Mesangial cell (primary cell): Measurements from ENCODE around the gene C1orf52. TPM values are rescaled to one million over a fixed set of nuclear protein-coding genes. Genes with fewer than 3 reads are reported as not detected.

Source experiments
- total RNA-seq: library from RNA; depleted of rRNA; stranded (reverse); fragments of >200 nt; gene quantifications from 2 replicates; pipeline ENCODE4 v1.2.3, GENCODE V29; 2015

C1orf52 gene
- total RNA-seq: 16.2 and 16.3 TPM in 2 replicates

DNA sequence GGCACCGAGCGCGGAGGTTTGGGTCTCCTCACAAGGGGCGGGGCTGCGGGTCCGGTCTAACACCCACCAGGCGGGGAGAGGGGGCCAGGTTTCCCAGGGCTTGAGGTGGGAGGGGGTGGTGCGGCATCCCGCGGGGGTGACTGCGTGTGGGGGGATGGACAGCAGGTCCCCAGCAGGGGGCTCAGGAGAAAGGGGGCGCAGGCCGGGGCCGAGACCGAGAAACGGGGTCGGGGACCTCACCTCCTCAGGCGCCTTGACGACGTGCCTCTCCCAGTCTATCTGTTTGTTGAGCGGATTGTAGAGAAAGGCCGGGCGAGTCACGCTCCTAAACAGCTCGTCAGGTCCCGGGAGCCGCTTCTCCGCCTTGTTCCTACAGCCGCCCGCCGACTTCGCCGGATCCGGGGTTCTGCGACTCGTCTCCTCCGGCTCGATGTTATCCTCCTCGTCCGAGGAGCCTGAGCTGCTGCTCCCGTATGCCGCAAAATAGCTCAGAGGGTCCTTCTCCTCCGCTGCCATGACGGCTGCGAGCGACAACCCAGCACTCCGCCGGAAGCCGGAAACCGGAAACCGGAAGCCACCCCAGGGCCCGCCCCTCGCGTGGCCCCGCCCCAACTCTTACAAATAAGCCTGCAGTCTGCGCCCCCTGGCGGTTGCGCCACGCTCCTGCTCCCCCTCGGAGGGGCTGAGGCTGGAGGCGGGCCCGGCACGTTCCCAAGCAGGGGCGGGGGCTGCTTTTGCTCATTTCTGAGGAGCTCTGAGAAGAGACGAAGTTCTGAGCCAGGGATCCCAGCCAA, at the start of gene C1orf52:
TSS of gene C1orf52 (minus strand) at position 545 of the 794 bp plus-strand sequence. CDS start at position 516, 29 bp downstream.

GRCh38 chr1:85276215-85276977, 16.9 kb upstream of the C1orf52 start, which contains the start of gene BCL10:
BCL10 (minus strand) TSS chr1:85276632; CDS start chr1:85276352, 280 bp downstream.

GRCh38 chr1:85200463-85201339, 58.8 kb downstream of the C1orf52 start, which contains the start of gene SYDE2:
SYDE2 (minus strand) TSS chr1:85201016; CDS start chr1:85200996, 20 bp downstream.

Other genes with a start within 250 kb of the C1orf52 start
- 0.33 and 1.0 TPM in 2 replicates for gene MCOLN3, start 211.2 kb downstream of the C1orf52 start, total RNA-seq
- gene SYDE2, start 58.6 kb downstream of the C1orf52 start, total RNA-seq: 2.4 and 5.2 TPM in 2 replicates
- gene BCL10, start 17.0 kb upstream of the C1orf52 start, total RNA-seq: 20.9 and 29.8 TPM in 2 replicates
- 32.6 and 37.6 TPM in 2 replicates for gene DDAH1, start 205.5 kb upstream of the C1orf52 start, total RNA-seq